HS-27A (cell line): Measurements from ENCODE around the gene REM2.
"Not testable (repeated sequence)": the region's sequence is repeated elsewhere in the genome, so short reads cannot be mapped to it uniquely, and the experiment has no call there.

Source experiments
- DNase-seq: peaks from one replicate; pipeline ENCODE4 v3.0.0-alpha.2; 2012; ENCODE audit warnings: low read depth, missing footprints

REM2 gene

DNA sequence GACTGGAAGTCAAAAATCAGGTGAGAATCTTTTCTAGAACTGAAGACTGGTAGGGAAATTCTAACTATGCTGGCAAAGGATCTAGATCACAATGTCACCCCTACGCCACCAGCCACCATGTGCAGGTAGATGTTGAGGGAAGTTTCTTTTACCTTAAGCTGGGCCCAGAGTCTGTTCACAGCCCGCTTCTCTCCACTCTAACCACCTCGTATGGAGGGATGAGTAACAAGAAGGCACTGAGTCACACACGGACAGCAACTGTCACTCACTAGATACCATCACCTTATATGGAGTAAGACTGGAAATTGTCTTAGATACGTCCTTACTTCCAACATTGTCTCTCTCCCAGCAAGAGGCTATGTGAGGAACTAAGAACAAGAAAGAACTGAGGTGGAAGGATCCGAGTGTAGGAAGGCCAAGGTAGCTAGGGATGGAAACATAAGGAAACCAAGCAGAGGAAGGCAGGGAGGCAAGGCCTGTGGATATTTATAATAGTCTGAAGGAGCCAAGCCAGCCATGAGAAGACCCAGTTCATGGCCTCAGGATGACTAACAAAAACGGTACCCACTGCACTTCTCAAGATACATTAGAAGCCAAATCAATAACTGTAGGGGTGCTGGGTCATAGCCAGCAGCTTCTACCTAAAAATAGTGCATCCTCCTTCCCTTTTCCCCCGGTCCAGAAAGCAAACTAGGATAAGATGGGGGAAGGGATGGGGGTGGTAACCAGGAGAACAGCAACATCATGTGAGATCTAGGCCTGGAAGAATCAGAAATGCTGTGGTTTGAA is 15.5 kb downstream of the REM2 start:
- DNase-seq, result peak; percentile 31

GRCh38 chr14:22900081-22900799 is 17.2 kb downstream of the REM2 start:
- peak; percentile 54 for DNase-seq

GRCh38 chr14:22901799-22902198 is 18.8 kb downstream of the REM2 start:
- DNase-seq, result no peak

- no peak for DNase-seq
Measured at GRCh38 chr14:22903742-22904087, 20.7 kb downstream of the REM2 start.

DNA sequence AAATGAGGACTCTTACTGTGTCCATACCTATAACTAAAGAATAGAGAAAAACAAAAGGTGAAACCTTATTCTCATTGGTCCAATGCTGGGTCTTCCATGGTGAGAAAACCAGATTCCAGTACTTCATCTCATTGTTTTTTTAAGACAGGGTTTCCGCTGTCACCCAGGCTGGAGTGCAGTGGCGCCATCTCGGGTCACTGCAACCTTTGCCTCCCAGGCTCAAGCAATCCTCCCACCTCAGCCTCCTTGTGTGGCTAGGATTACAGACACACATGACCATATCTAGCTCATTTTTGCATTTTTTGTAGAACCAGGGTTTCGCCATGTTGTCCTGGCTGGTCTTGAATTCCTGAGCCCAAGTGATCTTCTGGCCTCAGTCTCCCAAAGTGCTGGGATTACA is 22.6 kb downstream of the REM2 start:
- DNase-seq, result no peak

- no peak for DNase-seq
Measured at GRCh38 chr14:22906073-22906472, 23.1 kb downstream of the REM2 start.

DNA sequence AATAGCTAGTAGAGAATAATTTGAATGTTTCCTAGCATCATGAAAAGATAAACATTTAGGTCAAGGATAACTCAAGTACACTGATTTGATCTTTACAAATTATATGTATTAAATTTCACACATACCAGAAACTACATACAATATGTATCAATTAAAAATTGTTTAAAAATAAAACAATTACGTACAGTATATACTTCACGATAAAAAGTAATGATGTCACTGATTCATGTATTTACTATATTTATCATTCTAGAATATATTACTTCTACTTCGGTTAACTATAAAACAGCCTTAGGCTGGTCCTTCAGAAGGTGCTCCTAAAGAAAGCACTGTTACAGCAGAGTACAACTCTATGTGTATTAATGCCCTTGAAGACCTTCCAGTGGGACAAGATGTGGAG is 24.4 kb downstream of the REM2 start:
- DNase-seq, result no peak

- no peak for DNase-seq
Measured at GRCh38 chr14:22908601-22909000, 25.6 kb downstream of the REM2 start.

DNA sequence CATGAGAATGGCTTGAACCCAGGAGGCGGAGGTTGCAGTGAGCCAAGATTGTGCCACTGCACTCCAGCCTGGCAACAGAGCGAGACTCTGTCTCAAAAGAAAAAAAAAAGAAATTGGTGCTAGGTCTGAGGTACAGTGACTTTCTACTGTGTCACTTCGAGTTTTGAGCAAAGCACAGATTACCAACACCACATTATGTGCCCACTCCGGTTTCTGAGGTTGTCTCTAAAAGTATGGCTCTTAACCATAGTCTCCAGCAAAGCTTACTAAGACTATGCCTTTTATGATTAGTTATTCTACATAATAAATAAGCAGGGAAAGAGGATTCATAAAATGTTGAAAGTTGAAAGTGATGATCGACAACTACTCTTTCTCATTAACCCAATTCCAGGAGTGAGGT is 27.9 kb downstream of the REM2 start:
- DNase-seq, result no peak

DNA sequence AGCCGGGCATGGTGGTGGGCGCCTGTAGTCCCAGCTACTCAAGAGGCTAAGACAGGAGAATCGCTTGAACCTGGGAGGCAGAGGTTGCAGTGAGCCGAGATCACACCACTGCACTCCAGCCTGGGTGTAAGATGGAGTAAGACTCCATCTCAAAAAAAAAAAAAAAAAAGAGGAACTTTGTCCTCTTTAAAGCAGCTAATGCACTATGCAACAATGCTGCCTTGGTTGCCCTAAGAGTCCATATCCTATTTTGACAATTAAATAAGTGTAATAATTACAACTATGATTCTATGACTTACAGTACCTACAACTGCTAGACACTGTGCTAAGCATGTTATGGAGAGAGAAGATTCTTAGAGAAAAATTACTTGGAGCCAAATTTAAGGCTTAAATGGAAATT is 31.8 kb downstream of the REM2 start:
- not testable (repeated sequence) for DNase-seq

DNA sequence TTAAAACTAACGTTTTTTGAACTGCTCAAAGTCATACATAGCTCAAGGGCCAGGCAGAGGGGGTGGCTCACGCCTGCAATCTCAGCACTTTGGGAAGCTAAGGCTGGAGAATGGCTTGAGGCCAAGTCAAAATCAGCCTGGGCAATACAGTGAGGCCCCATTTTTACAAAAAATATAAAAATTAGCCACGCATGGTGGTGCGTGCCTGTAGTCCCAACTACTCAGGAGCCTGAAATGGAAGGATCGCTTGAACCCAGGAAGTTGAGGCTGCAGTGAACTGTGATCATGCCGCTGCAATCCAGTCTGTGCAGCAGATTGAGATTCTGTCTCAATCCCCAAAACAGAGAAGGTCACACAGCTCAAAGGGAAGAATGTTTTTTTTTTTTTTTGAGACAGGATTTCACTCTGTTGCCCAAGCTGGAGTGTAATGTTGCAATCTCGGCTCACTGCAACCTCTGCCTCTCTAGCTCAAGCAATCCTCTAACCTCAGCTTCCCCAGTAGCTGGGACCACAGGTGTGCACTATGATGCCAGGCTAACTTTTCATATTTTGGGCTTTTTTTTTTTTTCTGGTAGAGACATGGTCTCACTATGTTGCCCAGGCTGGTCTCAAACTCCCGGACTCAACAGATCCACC is 33.0 kb downstream of the REM2 start:
- DNase-seq, result no peak

- DNase-seq, result peak; percentile 99
Measured at GRCh38 chr14:22918804-22919600, 36.0 kb downstream of the REM2 start, which contains the start of gene RBM23. RBM23 (minus strand) TSS chr14:22919149.

- no peak for DNase-seq
Measured at GRCh38 chr14:22919601-22919921, 36.5 kb downstream of the REM2 start.

DNA sequence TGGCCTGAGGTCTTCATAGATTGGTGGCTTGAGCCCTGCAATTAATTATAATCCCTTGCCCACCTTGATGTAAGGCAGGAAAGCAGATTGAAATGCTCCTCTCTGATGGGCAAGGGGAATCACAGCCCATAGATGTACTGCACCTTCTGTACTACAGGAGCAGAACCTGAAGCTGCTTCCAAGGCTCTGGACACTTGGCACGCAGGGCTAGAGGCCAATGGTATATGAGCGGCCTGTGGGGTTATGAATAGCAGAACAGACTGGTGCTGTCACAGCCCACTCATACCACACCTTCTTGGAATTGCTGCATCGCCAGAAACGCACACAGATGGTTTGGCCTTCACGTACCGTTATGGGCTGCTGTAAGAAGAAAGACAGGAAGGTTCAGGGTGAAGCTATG is 37.7 kb downstream of the REM2 start:
- no peak for DNase-seq

GRCh38 chr14:22922294-22922693 is 39.3 kb downstream of the REM2 start:
- no peak for DNase-seq

DNA sequence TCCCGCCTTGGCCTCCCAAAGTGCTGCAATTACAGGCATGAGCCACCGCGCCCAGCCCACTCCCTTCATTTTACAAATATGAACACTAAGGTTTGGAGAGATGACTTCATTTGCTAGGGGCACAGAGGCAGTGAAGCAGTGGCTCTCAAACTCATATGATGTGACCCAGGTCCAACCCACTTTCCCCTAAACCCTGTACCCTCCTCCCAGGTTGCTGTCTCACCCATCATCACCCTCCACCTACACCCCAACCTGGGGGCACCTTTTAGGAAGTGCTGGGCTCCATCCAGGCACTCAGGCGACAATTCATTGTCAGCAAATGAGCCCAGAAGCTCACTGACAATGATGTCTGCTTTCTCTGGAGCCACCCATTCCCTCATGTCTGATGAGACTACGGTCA is 40.7 kb downstream of the REM2 start:
- no peak for DNase-seq

DNA sequence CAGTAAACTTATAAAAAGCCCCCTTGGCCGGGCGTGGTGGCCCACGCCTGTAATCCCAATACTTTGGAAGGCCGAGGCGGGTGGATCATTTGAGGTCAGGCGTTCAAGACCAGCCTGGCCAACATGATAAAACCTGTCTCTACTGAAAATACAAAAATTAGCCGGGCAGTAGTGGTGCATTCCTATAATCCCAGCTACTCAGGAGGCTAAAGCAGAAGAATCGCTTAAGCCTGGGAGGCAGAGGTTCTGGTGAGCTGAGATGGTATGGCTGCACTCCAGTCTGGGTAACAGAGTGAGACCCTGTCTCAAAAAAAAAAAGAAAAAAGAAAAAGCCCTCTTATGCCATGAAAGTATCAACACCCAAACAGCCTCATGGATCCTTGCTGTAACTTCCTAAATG is 42.5 kb downstream of the REM2 start:
- no peak for DNase-seq

GRCh38 chr14:22926316-22926715 is 43.3 kb downstream of the REM2 start:
- no peak for DNase-seq

GRCh38 chr14:22928237-22929103 is 45.4 kb downstream of the REM2 start:
- no peak for DNase-seq

- peak; percentile 100 for DNase-seq
Measured at GRCh38 chr14:22929104-22929960, 46.3 kb downstream of the REM2 start, which contains the start of gene PRMT5. PRMT5 (minus strand) TSS chr14:22929376; CDS start chr14:22929361, 15 bp downstream.
